Epithelial cell of esophagus (primary cell): ENCODE results near the gene HIPK1.
"Not testable (repeated sequence)": the region's sequence is repeated elsewhere in the genome, so short reads cannot be mapped to it uniquely, and the experiment has no call there.

Source experiments
- DNase-seq: peaks from one replicate; pipeline ENCODE4 v3.0.0; 2010; ENCODE audit warnings: low read depth
- H3K4me3 ChIP-seq: 2 replicates; pipeline ENCODE4 v1.5.1; 2011; ENCODE audit warnings: mild to moderate bottlenecking, low read length, control low read depth
- CTCF ChIP-seq: IDR thresholded peaks from 2 replicates; pipeline ENCODE4 v1.5.1; 2011; ENCODE audit warnings: low read depth, mild to moderate bottlenecking, low read length, control low read depth, inconsistent platforms; ENCODE audit not compliant: insufficient read depth; ENCODE audit errors: missing control alignments

Gene HIPK1

GRCh38 chr1:113999799-114000198, 70.7 kb downstream of the HIPK1 start:
- H3K4me3 ChIP-seq, result no peak overlapping the region
- DNase-seq, result no peak
- TF ChIP-seq CTCF, result no peak

- DNase-seq, result no peak
- TF ChIP-seq CTCF, result no peak
- H3K4me3 ChIP-seq, result no peak overlapping the region
These were observed 71.3 kb downstream of the HIPK1 start for GRCh38 chr1:114000406-114000805.

GRCh38 chr1:114002492-114003239, 73.5 kb downstream of the HIPK1 start:
- H3K4me3 ChIP-seq, result no peak overlapping the region
- no peak for DNase-seq
- TF ChIP-seq CTCF, result no peak

- DNase-seq, result no peak
- TF ChIP-seq CTCF, result no peak
These were observed 74.3 kb downstream of the HIPK1 start for GRCh38 chr1:114003431-114003830.

GRCh38 chr1:114006825-114007224, 77.7 kb downstream of the HIPK1 start:
- not testable (repeated sequence) for H3K4me3 ChIP-seq, DNase-seq

More at GRCh38 chr1:114003431-114003830, 74.3 kb downstream of the HIPK1 start:
- no peak overlapping the region for H3K4me3 ChIP-seq

- no peak for DNase-seq
- H3K4me3 ChIP-seq, result no peak overlapping the region
- no peak for TF ChIP-seq CTCF
These were observed 79.4 kb downstream of the HIPK1 start for GRCh38 chr1:114008480-114008941.

- TF ChIP-seq CTCF, result no peak
- DNase-seq, result no peak
- no peak overlapping the region for H3K4me3 ChIP-seq
These were observed 79.9 kb downstream of the HIPK1 start for GRCh38 chr1:114008993-114009392.
